NCI-H1694 treated with DMSO at 0.1 percent for 48 hours (cell line): Measurements from ENCODE around the gene ADGRF5.
A peak's percentile ranks its signal among the peaks of the same experiment; 100 is the strongest.

ENCODE experiments used
- DNase-seq: peaks from one replicate; lab custom pipeline; 2025; lab: John Stamatoyannopoulos, UW

ADGRF5 gene

GRCh38 chr6:46930331-46930730, 8.6 kb upstream of the ADGRF5 start:
- DNase-seq, result no peak

- no peak for DNase-seq
Measured at GRCh38 chr6:46927066-46927465, 5.3 kb upstream of the ADGRF5 start.

GRCh38 chr6:46926481-46926880, 4.7 kb upstream of the ADGRF5 start:
- DNase-seq, result no peak

GRCh38 chr6:46925563-46926253, 4.0 kb upstream of the ADGRF5 start:
- no peak for DNase-seq

GRCh38 chr6:46923476-46923875, 1.7 kb upstream of the ADGRF5 start:
- peak; percentile 32 for DNase-seq

- no peak for DNase-seq
Measured at GRCh38 chr6:46921059-46921458, 679 bp downstream of the ADGRF5 start.

GRCh38 chr6:46918806-46919205, 2.9 kb downstream of the ADGRF5 start:
- no peak for DNase-seq

GRCh38 chr6:46917002-46917545, 4.7 kb downstream of the ADGRF5 start:
- peak; percentile 91 for DNase-seq

GRCh38 chr6:46915866-46916265, 5.9 kb downstream of the ADGRF5 start:
- no peak for DNase-seq

- no peak for DNase-seq
Measured at GRCh38 chr6:46915380-46915779, 6.4 kb downstream of the ADGRF5 start.

GRCh38 chr6:46914279-46914810, 7.4 kb downstream of the ADGRF5 start:
- DNase-seq, result no peak

- no peak for DNase-seq
Measured at GRCh38 chr6:46909371-46909770, 12.4 kb downstream of the ADGRF5 start.

GRCh38 chr6:46906776-46907175, 15.0 kb downstream of the ADGRF5 start:
- DNase-seq, result no peak

- no peak for DNase-seq
Measured at GRCh38 chr6:46904117-46904516, 17.6 kb downstream of the ADGRF5 start.

GRCh38 chr6:46903175-46903574, 18.6 kb downstream of the ADGRF5 start:
- DNase-seq, result no peak

GRCh38 chr6:46901882-46902314, 19.8 kb downstream of the ADGRF5 start:
- DNase-seq, result no peak

- no peak for DNase-seq
Measured at GRCh38 chr6:46900266-46900665, 21.5 kb downstream of the ADGRF5 start.

- no peak for DNase-seq
Measured at GRCh38 chr6:46899659-46900058, 22.1 kb downstream of the ADGRF5 start.

- no peak for DNase-seq
Measured at GRCh38 chr6:46898006-46898405, 23.7 kb downstream of the ADGRF5 start.

GRCh38 chr6:46896871-46897270, 24.9 kb downstream of the ADGRF5 start:
- DNase-seq, result no peak

GRCh38 chr6:46895930-46896329, 25.8 kb downstream of the ADGRF5 start:
- no peak for DNase-seq

GRCh38 chr6:46894433-46894832, 27.3 kb downstream of the ADGRF5 start:
- DNase-seq, result no peak

GRCh38 chr6:46893648-46894047, 28.1 kb downstream of the ADGRF5 start:
- DNase-seq, result no peak
